Loucy (cell line): ENCODE results near the gene DAGLA.

Experiments used
- H2AFZ ChIP-seq: fragments of 200-600 bp; sonication (generic); 2 replicates; pipeline ENCODE4 v1.6.0; 2016; ENCODE audit warnings: antibody characterized with exemption, mild to moderate bottlenecking, low read length, moderate library complexity
- H3F3A ChIP-seq: fragments of 200-600 bp; 2 replicates; pipeline ENCODE4 v1.6.0; 2016; ENCODE audit warnings: antibody characterized with exemption, low read depth, mild to moderate bottlenecking
- H3K27me3 ChIP-seq: fragments of 200-600 bp; sonication (generic); 2 replicates; pipeline ENCODE4 v1.6.1; 2014; ENCODE audit warnings: low read length, mild to moderate bottlenecking; ENCODE audit not compliant: insufficient read depth, poor library complexity, severe bottlenecking
- H3K36me3 ChIP-seq: fragments of 200-600 bp; sonication (generic); 2 replicates; pipeline ENCODE4 v1.6.1; 2016; ENCODE audit warnings: low read length; ENCODE audit not compliant: insufficient read depth
- H3K4me1 ChIP-seq: fragments of 200-600 bp; sonication (generic); 2 replicates; pipeline ENCODE4 v1.5.1; 2014; ENCODE audit warnings: low read length, mild to moderate bottlenecking; ENCODE audit not compliant: insufficient read depth, poor library complexity, severe bottlenecking
- H3K4me2 ChIP-seq: fragments of 200-600 bp; sonication (generic); 2 replicates; pipeline ENCODE4 v1.6.0; 2014; ENCODE audit warnings: antibody characterized with exemption, low read length, low read depth, mild to moderate bottlenecking; ENCODE audit not compliant: poor library complexity, severe bottlenecking
- H3K4me3 ChIP-seq: fragments of 200-600 bp; sonication (generic); 2 replicates; pipeline ENCODE4 v1.5.1; 2014; ENCODE audit warnings: low read length, mild to moderate bottlenecking, mixed read lengths; ENCODE audit not compliant: poor library complexity, severe bottlenecking
- H3K79me2 ChIP-seq: fragments of 200-600 bp; sonication (generic); 2 replicates; pipeline ENCODE4 v1.6.1; 2014; ENCODE audit warnings: low read length; ENCODE audit not compliant: insufficient read depth
- H3K9ac ChIP-seq: fragments of 200-600 bp; sonication (generic); 2 replicates; pipeline ENCODE4 v1.6.0; 2014; ENCODE audit warnings: mild to moderate bottlenecking, low read depth, low read length, moderate library complexity; ENCODE audit not compliant: poor library complexity, severe bottlenecking
- H3K9me2 ChIP-seq: fragments of 200-600 bp; sonication (generic); replicated peaks from 2 replicates; pipeline ENCODE4 v1.6.1; 2016; ENCODE audit warnings: low read depth, low read length, mixed read lengths
- H3K9me3 ChIP-seq: fragments of 200-600 bp; sonication (generic); 2 replicates; pipeline ENCODE4 v1.6.1; 2014; ENCODE audit warnings: mild to moderate bottlenecking, antibody characterized with exemption, low read length, low read depth; ENCODE audit not compliant: insufficient read depth
- H4K20me1 ChIP-seq: fragments of 200-600 bp; sonication (generic); 2 replicates; pipeline ENCODE4 v1.6.0; 2014; ENCODE audit warnings: antibody characterized with exemption, low read length, mild to moderate bottlenecking; ENCODE audit not compliant: insufficient read depth, poor library complexity, severe bottlenecking
- CTCF ChIP-seq: fragments of 200-600 bp; sonication (generic); conservative IDR thresholded peaks from 2 replicates; pipeline ENCODE4 v1.5.1; 2014; ENCODE audit warnings: mild to moderate bottlenecking, antibody characterized with exemption, low read length
- EZH2phosphoT487 ChIP-seq: fragments of 200-600 bp; IDR thresholded peaks from 2 replicates; pipeline ENCODE4 v1.6.1; 2018; ENCODE audit warnings: antibody characterized with exemption, mild to moderate bottlenecking, moderate library complexity, borderline replicate concordance

Gene DAGLA

GRCh38 chr11:61734767-61735166 is 54.6 kb downstream of the DAGLA start:
- Histone ChIP-seq H3K4me1 (no peaks in the 10 kb centered on the region), H4K20me1 (no peaks in the 10 kb centered on the region), H3K4me2 (no peak overlapping the region), H3K9me3 (no peaks in the 10 kb centered on the region), H2AFZ (no peak overlapping the region), H3F3A (no peaks in the 10 kb centered on the region), H3K79me2 (no peaks in the 10 kb centered on the region), H3K27me3 (no peaks in the 10 kb centered on the region), H3K36me3 (no peaks in the 10 kb centered on the region), H3K9me2 (no peaks in the 10 kb centered on the region), H3K9ac (no peak overlapping the region), H3K4me3 (no peak overlapping the region)
- TF ChIP-seq CTCF (no peak), EZH2phosphoT487 (no peak)

DNA sequence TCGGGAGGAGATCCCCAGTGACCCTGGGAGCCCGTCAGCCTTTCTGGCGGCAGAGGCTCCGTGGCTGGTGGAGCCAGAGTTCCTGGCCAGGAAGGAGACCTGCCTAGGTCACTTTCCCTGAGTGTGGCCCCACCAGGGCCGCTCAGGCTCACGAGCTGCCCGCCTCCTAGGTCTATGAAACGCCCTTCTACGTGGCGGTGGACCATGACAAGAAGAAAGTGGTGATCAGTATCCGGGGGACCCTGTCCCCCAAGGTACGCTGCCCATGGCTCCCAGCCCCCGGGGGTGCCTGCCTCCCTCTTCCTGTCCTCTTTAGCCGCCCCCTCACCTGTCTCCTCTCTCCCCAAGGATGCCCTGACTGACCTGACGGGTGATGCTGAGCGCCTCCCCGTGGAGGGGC is 55.2 kb downstream of the DAGLA start:
- Histone ChIP-seq H3K9ac (no peak overlapping the region), H4K20me1 (no peaks in the 10 kb centered on the region), H3K79me2 (no peaks in the 10 kb centered on the region), H3K4me2 (no peak overlapping the region), H3F3A (no peaks in the 10 kb centered on the region), H3K4me3 (no peak overlapping the region), H3K4me1 (no peaks in the 10 kb centered on the region), H3K27me3 (no peaks in the 10 kb centered on the region), H3K9me2 (no peaks in the 10 kb centered on the region), H3K36me3 (no peaks in the 10 kb centered on the region), H3K9me3 (no peaks in the 10 kb centered on the region), H2AFZ (no peak overlapping the region)
- TF ChIP-seq EZH2phosphoT487 (no peak), CTCF (no peak)

- Histone ChIP-seq H3K4me2 (no peak overlapping the region), H2AFZ (no peak overlapping the region), H3K36me3 (no peaks in the 10 kb centered on the region), H3K4me1 (no peaks in the 10 kb centered on the region), H3K9ac (no peak overlapping the region), H4K20me1 (no peaks in the 10 kb centered on the region), H3K27me3 (no peaks in the 10 kb centered on the region), H3K9me3 (no peaks in the 10 kb centered on the region), H3F3A (no peaks in the 10 kb centered on the region), H3K9me2 (no peaks in the 10 kb centered on the region), H3K4me3 (no peak overlapping the region), H3K79me2 (no peaks in the 10 kb centered on the region)
- TF ChIP-seq EZH2phosphoT487 (no peak), CTCF (no peak)
Observed at GRCh38 chr11:61736310-61736709, 56.1 kb downstream of the DAGLA start.
